Peyer's patch (tissue), 4 donors: ENCODE measurements around the gene CHN2. TPM values are rescaled to one million over a fixed set of nuclear protein-coding genes. Genes with fewer than 3 reads are reported as not detected.

Experiments
- DNase-seq, 3 donors: peaks; one replicate each; pipeline ENCODE4 v3.0.0-alpha.2; 2017 to 2019
- H3K27ac ChIP-seq, 4 donors: fragments of 200-600 bp; sonication (generic); one replicate each; pipeline ENCODE4 v1.5.1; 2016 to 2019
- H3K27me3 ChIP-seq, 2 donors: fragments of 200-600 bp; sonication (generic); one replicate each; pipeline ENCODE4 v1.5.1; 2019
- H3K36me3 ChIP-seq, 3 donors: fragments of 200-600 bp; sonication (generic); one replicate each; pipeline ENCODE4 v1.5.1; 2016 to 2019
- H3K4me1 ChIP-seq, 4 donors: fragments of 200-600 bp; sonication (generic); one replicate each; pipeline ENCODE4 v1.5.1; 2016 to 2019
- H3K4me3 ChIP-seq, 4 donors: fragments of 200-600 bp; sonication (generic); 1 replicate in 3 of 4; 2 replicates in 1 of 4; pipeline ENCODE4 v1.5.1; 2016 to 2019; ENCODE audit warnings: mild to moderate bottlenecking in 1 of 4
- H3K9me3 ChIP-seq, 4 donors: fragments of 200-600 bp; sonication (generic); one replicate each; pipeline ENCODE4 v1.5.1; 2016 to 2019; ENCODE audit warnings: mild to moderate bottlenecking in 1 of 4
- CTCF ChIP-seq, 6 experiments: fragments of 450-650 bp in 4 of 6; fragments of 200-600 bp in 2 of 6; sonication (generic) in 1 of 6; IDR thresholded peaks; one replicate each; pipeline ENCODE4 v1.5.1; 2017 to 2019; ENCODE audit warnings: antibody characterized with exemption in 6 of 6, mild to moderate bottlenecking in 3 of 6, moderate library complexity in 1 of 6
- POLR2A ChIP-seq, 2 donors: fragments of 450-650 bp; IDR thresholded peaks; one replicate each; pipeline ENCODE4 v1.5.1; 2017; ENCODE audit warnings: antibody characterized with exemption in 2 of 2, mild to moderate bottlenecking in 2 of 2, moderate library complexity in 2 of 2
- total RNA-seq, 4 donors: library from RNA; depleted of rRNA; stranded (reverse); fragments of >200 nt; gene quantifications; one replicate each; pipeline ENCODE4 v1.1.0, GENCODE V29; 2016

Gene CHN2
- total RNA-seq, 4 donors from 2014 or later, result 29.7 to 159 (median 120) TPM

DNA sequence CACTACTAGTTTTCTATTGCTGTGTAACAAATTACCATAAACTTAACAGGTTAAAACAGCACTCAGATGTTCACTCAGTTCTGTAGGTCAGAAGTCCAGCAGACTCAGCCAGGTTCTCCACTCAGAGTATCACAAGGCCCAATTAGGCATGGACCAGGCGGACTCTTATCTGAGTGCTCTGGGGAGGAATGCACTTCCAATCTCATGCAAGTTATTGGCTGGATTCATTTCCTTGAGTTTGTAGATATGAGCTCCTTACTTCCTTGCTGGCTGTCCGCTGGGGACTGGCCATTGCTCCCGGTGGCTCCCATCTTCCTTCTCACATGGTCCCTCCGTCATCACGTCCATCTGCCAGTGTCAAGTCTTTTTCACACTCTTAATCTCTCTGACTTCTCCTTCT, 232.0 kb downstream of the CHN2 start:
- Histone ChIP-seq H3K4me3 (no peak overlapping the region), H3K27ac (peak overlapping the region in 2 of 4 donors; percentile 20 to 58), H3K27me3 (no peaks in the 10 kb centered on the region), H3K9me3 (no peaks in the 10 kb centered on the region), H3K36me3 (no peaks in the 10 kb centered on the region), H3K4me1 (peaks cover 0 to 29% (median 0%) of the 10 kb centered on the region in 4 donors)
- peak in 1 of 3 donors; percentile 74 for DNase-seq
- TF ChIP-seq POLR2A (IDR thresholded peaks at IDR 0.05) (no peak), CTCF (IDR thresholded peaks at IDR 0.05) (no peak)

DNA sequence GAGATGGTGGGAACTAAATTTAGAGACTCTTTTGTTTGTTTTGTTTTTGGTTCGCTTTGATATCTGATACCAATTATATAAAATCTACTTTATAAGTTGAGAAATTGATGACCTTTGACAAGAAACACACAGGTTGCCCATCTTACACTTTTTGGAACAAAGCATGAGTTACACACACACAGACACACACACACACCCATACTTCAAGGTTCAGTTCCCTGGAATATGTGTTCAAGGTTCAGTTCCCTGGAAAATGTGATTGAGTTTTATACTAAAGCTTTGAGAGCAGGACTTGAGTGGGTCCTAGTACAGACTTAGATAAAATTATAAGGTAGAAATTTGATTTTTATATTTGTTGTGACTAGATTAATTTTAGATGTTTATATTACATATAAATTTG, 234.8 kb downstream of the CHN2 start:
- Histone ChIP-seq H3K4me1 (peaks cover 0 to 20% (median 0%) of the 10 kb centered on the region in 4 donors), H3K4me3 (no peak overlapping the region), H3K9me3 (no peaks in the 10 kb centered on the region), H3K36me3 (no peaks in the 10 kb centered on the region), H3K27ac (peak overlapping the region in 1 of 4 donors; percentile 67), H3K27me3 (no peaks in the 10 kb centered on the region)
- TF ChIP-seq POLR2A (IDR thresholded peaks at IDR 0.05) (no peak), CTCF (IDR thresholded peaks at IDR 0.05) (no peak)
- DNase-seq, result no peak

DNA sequence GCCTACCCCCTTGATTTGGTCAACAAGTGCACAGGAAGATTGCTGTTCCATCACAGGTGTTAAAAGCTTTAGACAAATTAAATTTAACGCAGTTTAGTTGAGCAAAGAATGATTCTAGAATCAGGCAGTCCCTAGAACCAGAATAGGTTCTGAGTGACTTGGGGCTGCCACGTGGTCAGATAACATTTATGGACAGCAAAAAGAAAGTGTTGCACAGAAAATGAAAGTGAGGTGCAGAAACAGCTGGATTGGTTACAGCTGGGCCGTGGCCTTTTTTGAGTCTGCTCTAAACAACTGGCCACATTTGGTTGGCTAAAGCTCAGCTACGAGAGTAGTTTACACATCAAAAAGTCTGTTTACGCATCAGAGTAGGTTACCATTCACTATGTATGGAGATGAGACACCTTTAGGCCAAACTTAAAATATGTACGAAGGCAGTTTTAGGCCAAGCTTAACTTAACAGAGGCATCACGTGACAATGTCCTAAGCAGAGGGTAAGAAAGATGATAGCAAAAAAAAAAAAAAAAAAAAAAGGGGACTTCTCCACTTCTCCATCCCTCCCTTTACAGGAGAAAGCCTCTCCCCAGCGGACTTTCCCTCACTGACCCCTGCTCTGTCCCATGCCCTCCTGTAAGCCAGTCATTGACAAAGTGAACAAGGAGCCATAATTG, 235.8 kb downstream of the CHN2 start:
- Histone ChIP-seq H3K36me3 (no peaks in the 10 kb centered on the region), H3K27ac (peak overlapping the region in 1 of 4 donors; percentile 15), H3K9me3 (no peaks in the 10 kb centered on the region), H3K4me3 (no peak overlapping the region), H3K27me3 (no peaks in the 10 kb centered on the region), H3K4me1 (peaks cover 0 to 12% (median 0%) of the 10 kb centered on the region in 4 donors)
- TF ChIP-seq POLR2A (IDR thresholded peaks at IDR 0.05) (no peak), CTCF (IDR thresholded peaks at IDR 0.05) (no peak)
- no peak for DNase-seq

DNA sequence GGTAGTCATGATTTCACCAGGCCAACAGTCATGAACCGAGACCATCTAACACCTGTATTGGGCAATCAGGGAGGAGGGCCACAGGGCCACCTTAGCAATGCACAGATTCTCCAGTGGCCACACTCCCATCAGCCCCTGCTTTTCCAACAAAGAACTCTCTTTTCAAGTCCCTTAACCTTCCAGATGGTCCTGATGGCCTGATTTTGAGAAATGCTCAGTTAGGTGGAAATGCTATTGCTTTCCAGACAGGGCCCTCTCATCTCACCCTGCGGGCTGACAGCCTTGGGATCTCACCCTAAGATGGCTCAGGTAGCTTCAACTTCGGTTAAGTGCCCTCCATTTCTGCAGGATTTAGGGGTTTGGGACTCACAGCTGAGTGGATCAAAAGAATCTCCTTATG, 237.1 kb downstream of the CHN2 start:
- TF ChIP-seq CTCF (IDR thresholded peaks at IDR 0.05), result no peak
- TF ChIP-seq POLR2A (IDR thresholded peaks at IDR 0.05), result no peak
- Histone ChIP-seq H3K27ac (no peak overlapping the region), H3K27me3 (no peaks in the 10 kb centered on the region), H3K4me3 (no peak overlapping the region), H3K9me3 (no peaks in the 10 kb centered on the region), H3K4me1 (peaks cover 0 to 12% (median 0%) of the 10 kb centered on the region in 4 donors), H3K36me3 (no peaks in the 10 kb centered on the region)
- DNase-seq, result no peak

GRCh38 chr7:29432721-29433120, 238.1 kb downstream of the CHN2 start:
- TF ChIP-seq POLR2A (IDR thresholded peaks at IDR 0.05) (no peak), CTCF (IDR thresholded peaks at IDR 0.05) (no peak)
- H3K27me3 ChIP-seq, result no peaks in the 10 kb centered on the region
- H3K27ac ChIP-seq, result no peak overlapping the region
- DNase-seq, result no peak
- H3K4me3 ChIP-seq, result no peak overlapping the region
- H3K36me3 ChIP-seq, result no peaks in the 10 kb centered on the region
- peaks cover 0 to 12% (median 0%) of the 10 kb centered on the region in 4 donors for H3K4me1 ChIP-seq
- no peaks in the 10 kb centered on the region for H3K9me3 ChIP-seq
